SU-DHL-6 (cell line): ENCODE data around the gene PHKA2.

Source experiments
- EZH2phosphoT487 ChIP-seq: fragments of 200-600 bp; sonication (generic), shearing (Covaris generic); conservative IDR thresholded peaks from 2 replicates; pipeline ENCODE4 v1.6.1; 2018; ENCODE audit warnings: mild to moderate bottlenecking, antibody characterized with exemption, low read length, moderate library complexity, mixed read lengths
- TF ChIP-seq, protein P1 (sequence below): fragments of 200-600 bp; sonication (generic); IDR thresholded peaks from one replicate; pipeline ENCODE4 v1.5.1; 2017; ENCODE audit warnings: antibody characterized with exemption, mild to moderate bottlenecking, low read length, moderate library complexity; ENCODE audit not compliant: insufficient read depth, poor library complexity, severe bottlenecking

GRCh38 chrX:19003756-19004155 lies 19.8 kb upstream of the PHKA2 start:
- TF ChIP-seq, protein P1, sequence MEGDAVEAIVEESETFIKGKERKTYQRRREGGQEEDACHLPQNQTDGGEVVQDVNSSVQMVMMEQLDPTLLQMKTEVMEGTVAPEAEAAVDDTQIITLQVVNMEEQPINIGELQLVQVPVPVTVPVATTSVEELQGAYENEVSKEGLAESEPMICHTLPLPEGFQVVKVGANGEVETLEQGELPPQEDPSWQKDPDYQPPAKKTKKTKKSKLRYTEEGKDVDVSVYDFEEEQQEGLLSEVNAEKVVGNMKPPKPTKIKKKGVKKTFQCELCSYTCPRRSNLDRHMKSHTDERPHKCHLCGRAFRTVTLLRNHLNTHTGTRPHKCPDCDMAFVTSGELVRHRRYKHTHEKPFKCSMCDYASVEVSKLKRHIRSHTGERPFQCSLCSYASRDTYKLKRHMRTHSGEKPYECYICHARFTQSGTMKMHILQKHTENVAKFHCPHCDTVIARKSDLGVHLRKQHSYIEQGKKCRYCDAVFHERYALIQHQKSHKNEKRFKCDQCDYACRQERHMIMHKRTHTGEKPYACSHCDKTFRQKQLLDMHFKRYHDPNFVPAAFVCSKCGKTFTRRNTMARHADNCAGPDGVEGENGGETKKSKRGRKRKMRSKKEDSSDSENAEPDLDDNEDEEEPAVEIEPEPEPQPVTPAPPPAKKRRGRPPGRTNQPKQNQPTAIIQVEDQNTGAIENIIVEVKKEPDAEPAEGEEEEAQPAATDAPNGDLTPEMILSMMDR = no peak
- TF ChIP-seq EZH2phosphoT487 = no peak
